Measurements from ENCODE around the gene OCA2.

The OCA2 gene

DNA sequence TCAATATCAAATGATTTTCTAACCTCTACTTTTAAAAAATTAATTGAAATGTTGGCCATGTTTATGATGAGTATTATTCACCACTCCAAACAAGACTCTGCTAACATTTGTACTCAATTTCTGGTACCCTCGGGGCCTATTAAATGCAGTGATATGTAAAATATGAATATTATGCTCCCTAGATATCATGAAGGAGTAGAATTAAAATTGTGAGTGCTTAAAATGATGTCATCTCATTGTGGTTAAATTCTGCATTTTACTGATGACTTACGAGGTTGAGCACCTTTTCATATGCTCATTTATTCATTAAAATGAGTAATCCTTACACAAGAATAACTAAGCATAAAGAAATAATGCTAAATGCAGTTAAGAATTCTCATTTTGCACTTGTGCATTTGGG is 159.9 kb downstream of the OCA2 start:
- DNase-seq (ENCODE audit: low read depth), result no peak

DNA sequence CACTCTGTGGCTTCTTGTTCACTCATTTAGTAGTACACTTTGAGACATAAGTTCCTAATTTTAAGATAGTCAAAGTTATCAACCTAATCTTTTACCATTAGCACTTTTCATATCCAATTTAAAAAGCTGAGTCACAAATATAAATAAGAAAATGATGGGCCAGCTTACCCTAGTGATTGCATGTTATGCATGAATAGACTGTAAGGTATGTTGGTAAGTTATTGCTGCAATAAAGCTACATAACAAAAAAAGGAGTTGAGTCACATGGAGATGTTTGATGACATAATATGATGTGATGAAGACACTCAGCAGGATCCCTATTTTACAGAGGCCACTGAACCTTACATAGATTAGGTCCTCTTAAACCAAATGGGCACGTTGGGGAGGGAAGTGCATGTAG is 161.3 kb downstream of the OCA2 start:
- DNase-seq (ENCODE audit: low read depth), result no peak

DNA sequence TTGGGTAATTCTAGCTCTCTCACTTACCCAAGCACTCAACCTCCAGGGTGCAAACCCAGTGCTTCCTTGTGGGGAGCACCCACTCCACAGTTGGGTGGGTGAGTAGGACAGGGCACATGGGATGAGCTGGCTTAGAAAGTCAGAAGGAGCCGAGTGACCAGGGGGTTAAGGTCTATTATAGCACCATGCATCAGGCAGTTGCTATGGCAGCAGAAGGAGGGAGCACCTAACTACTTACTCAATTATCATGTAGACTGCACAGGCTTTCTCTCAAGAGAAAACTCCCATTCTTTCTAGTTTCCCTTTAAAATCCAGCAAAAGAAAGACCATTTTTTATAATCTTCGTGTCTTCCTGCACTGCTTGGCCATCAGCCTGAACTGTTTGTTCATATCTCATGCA is 163.0 kb downstream of the OCA2 start:
- no peak for DNase-seq (ENCODE audit: low read depth)

DNA sequence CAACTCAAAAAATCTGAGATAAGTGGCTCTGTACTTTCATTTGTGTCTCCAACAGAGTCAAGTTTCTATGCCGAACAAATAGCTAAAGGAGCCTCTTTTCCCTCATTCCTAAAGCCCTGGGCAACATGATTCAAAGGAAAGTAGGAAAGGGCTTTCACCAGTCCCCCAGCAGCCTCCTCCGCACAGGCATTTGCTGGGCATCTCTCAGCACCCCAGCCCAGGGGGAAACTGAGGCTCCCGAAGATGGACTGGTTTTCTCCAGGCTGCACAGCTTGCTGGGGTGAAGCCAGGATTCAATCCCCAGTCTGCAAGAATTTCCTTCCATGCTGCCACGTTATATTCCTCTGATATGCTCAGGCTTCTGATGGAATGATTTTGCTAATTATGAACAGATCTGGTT is 163.8 kb downstream of the OCA2 start:
- no peak for DNase-seq (ENCODE audit: low read depth)

DNA sequence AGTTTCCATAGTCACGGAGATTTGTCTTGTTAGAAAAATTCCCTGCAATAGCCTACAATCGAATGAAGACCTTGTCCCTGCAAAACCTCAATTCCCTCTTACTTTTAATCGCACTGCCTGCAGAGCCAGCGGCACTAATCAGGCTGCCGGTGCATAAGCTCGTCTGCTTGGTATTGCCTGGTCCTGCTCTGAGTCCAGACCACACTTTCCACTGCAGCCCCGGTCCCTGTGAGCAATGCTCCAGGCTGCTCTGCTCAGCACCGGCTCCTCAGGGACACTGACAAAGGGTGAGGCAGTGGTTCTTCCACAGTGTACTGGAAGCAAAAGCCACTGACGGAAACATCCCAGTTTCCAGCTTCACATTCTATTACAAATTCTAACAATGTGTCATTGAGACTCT is 164.3 kb downstream of the OCA2 start:
- DNase-seq (ENCODE audit: low read depth), result no peak

DNA sequence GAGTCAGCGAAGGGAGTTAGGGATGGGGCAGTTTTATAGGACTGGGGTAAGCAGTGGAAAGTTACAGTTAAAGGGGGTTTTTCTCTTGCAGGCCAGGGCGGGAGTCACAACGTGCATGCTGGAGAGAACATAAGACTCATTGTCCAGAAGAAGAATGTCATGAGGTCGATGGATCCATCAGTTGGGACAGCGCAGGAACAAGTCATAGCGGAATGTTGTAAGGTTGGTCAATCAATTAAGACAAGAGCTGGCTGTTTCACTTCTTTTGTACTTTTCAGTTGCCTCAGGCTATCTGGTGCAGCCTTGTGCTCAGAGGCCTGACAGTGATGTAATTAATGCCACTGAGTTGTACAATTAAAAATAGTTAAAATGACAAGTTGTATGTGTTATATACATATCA is 165.6 kb downstream of the OCA2 start:
- no peak for DNase-seq (ENCODE audit: low read depth)

DNA sequence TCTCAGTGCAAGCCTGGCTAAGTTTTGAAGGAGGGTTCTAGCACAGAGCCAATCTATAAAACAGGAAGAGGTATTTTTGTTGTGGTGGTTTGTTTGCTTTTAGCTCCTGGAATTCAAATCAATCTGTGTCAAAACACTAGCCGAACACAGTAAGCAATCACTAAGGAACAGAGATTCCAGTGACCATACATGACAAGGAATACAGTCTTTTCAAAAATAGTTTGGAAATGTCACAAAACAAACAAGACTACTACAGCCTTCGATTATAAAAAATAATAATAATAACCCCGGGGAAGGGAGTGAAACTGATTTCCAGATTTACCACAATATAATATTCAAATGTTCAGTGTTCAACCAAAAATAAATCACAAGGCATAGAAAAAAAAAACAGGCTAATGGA is 166.5 kb downstream of the OCA2 start:
- DNase-seq (ENCODE audit: low read depth), result no peak

DNA sequence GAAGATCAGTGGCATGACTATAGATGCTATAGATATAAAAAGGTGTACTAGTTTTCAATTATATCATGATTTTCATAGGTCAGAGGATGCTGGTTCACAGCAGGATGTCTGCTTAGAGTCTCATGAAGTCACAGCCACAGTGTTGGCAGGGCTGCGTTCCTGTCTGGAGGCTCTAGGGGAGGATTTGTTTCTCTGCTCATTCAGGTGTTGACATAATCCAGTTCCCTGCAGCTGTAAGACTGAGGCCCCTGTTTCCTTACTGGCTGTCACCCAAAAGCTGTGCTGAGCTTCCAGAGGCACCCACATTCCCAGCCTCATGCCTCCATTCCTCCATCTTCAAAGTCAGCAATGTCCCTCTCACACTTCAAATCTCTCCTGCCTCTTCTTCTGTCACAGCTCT is 170.7 kb downstream of the OCA2 start:
- no peak for DNase-seq (ENCODE audit: low read depth)

DNA sequence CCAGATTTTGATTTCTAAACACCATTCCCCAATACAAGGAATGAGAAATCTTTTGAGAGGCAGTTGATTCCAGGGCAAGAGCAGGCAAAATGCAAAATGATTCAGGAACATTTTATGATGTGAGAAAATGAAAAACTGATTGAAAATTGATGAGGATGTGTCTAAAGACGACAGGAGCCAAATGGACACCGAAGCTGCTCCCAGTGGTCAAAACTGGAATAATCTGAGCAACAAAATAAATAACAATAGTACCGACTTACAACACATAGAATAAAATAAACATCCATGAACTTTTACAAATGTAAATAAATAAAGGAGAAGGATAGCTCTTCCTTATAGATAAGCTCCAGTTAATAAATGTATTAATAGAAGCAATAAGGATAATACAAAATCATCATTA is 186.8 kb downstream of the OCA2 start:
- no peak for DNase-seq (ENCODE audit: low read depth)

DNA sequence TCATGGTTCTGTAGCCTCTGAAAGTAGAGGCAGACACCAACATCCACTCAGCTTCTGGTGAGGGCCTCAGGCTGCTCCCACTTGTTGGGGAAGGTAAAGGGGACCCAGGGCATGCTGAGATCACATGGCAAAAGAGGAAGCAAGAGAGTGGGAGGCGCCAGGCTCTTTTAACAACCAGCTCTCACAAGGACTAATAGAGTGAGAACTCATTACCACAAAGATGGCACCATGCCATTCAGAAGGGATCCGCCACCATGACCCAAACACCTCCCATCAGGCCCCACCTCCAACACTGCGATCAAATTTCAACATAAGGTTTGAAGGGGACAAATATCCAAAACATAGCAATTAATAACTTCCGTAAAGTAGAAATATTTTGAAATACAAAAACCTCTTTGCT is 192.3 kb downstream of the OCA2 start:
- no peak for DNase-seq (ENCODE audit: low read depth)

DNA sequence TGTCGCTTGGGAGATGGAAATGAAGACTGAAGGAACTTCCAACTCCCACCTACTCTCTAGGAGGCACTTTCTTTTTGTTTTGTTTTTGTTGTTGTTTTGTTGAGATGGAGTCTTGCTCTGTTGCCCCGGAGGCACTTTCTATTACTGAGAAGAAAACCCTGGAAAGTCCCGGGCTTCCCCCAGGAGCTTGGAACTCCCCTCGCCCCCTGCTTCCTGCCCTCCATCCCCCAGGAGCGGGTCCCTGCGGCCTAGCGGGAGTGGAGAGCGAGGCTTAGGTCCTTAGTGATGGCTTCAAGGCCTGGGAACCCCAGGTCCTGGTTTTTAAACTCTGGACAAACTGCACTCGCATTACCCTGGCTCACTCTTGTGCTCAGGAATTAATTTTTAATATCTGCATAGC is 195.7 kb downstream of the OCA2 start:
- no peak for DNase-seq (ENCODE audit: low read depth)

DNA sequence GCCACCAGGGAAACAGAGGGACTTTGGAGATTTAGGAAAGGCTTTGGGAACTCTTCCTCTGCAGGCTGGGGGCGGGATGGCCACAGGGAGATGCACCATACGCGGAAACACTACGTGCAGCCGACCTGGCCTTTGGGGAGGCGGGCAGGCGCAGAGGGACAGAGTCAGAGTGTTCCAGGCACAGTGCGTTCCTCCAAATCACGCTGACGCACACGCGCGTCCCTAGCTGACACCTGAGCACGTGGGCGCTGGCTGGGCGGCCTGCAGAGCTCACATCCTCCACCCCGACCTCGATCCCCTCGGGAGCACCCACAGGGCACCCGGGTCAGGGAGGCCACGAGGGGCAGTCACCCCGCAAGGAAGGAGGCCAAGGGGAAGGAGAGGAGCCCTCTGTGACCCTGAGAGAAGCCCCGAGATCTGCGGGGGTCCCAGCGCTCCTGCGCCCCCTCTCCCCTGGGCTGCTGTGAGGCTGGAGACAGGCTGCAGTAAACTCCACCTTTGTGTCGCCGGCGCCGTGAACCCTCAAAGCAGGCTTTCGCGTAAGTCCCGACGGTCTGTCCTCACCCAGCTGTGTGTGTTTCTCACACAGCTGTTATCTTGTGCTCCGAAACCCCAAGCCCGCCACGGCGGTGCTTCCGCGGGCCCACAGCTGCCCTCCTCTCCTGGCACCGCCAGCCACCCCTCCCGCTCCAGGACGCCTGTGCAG is 196.3 kb downstream of the OCA2 start:
- DNase-seq (ENCODE audit: low read depth), result no peak

DNA sequence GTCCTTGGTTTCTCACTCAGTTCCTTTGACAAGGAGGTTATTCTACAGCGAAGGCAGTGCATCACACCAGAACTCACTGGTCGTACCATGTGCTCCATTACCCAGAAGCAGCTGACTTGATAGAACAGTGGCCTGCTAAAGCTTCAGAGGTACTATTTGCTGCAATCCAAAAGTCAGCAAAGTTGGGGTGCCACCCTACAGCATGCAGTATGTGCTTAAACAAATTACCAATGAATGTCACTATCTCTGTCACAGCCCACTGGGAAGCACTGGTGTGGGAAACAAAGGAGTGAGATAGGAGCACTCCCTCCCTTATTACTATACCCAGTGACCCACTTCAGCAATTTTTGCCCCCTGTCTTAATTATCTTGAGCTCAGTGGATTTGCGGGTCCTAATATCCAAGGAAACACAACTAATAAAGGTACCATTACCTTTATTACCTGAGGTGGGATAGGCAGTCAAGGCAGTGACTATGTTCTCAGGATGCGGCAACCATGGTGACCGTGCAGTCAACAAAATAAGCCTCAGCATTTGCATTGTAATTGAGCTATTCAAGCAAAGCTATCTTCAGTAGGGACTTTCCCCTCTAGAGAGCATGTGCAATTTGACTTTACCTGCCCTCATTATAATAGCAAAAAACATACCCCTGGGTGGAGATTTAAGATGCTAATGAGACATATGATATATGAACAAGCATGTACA is 199.4 kb downstream of the OCA2 start:
- DNase-seq (ENCODE audit: low read depth), result no peak

DNA sequence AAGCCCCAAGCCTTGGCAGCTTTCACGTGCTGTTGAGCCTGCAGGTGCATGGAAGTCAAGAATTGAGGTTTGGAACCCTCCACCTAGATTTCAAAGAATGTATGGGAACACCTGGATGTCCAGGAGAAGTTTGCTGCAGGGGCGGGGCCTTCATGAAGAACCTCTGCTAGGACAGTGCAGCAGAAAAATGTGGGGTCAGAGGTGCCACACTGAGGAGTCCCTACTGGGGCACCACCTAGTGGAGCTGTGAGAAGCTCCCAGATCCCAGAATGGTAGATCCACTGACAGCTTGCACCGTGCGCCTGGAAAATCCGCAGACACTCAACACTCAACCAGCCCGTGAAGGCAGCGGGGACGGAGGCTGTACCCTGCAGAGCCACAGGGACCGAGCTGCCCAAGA is 201.6 kb downstream of the OCA2 start:
- no peak for DNase-seq (ENCODE audit: low read depth)

DNA sequence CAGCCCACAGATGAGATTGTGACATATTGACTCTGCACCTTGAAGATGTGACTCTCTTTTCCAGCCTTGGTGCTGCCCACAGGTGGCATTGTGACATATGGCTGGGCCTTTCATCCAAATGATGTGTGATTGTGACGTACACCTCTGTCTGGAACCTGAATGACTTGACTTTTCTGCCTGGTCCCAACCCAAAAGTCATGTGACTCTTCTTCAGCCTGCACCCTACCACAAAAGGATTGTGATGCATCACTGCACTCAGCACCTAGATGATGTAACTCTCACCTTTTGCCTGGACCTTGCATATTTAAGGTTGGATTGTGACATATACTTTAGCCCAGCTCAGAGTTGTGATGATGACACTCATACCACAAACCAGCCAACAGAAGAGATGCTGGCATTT is 204.5 kb downstream of the OCA2 start:
- no peak for DNase-seq (ENCODE audit: low read depth)

DNA sequence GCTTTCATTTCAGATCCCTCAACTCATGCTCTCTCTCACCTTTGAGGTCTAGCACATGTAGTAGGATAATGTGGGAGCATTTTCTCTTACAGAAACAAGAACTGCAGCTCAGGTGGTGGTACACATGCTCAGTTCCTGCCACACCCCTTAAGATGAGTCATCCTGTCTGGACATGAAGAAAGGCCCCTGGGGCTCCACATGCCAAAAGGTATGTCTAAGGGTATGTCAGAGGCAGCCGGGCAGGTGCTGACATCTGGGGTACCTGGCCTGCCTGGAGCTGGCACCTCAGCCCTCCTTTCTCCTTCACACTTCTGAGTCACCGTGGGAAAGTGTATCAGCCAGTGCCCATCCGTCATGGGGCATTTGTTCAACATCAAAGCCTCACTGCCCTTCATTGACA is 209.9 kb downstream of the OCA2 start:
- DNase-seq (ENCODE audit: low read depth), result no peak

DNA sequence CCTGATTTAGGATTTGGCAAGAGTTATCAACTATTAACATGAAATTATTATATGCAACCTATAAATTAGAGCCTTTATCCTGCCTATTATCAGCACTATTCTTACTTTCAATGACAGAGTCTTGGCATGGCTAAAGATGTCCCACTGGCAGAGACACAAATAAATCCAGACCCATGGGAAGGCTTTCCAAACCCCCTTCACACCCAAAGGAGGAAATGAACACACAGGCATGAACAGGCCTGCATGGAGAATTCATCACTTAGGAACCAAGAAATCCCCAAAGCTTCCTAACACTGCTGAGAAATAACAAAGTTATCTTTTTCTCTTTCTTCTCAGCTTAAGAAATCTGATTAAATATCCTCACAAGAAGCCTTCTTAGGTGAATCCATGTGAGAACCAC is 213.9 kb downstream of the OCA2 start:
- DNase-seq (ENCODE audit: low read depth), result no peak

DNA sequence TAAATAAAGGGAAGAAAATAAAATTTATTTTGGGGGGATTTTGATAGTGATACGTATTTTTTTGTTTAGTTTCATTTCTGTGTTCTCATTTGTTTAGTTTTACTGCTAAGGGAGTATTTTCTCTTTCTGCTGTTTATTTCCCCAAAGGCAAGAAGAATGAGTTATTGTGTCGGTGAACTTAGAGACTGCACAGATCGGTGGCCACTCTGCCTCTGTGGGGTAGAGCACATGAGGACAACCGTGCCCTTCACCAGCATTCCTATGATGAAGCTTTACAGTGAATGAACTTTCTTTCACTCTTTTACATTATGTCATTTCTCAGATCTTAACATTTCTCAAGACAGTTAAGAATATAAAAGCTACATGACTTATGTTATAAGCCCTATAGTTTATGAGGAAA is 214.4 kb downstream of the OCA2 start:
- DNase-seq (ENCODE audit: low read depth), result no peak

DNA sequence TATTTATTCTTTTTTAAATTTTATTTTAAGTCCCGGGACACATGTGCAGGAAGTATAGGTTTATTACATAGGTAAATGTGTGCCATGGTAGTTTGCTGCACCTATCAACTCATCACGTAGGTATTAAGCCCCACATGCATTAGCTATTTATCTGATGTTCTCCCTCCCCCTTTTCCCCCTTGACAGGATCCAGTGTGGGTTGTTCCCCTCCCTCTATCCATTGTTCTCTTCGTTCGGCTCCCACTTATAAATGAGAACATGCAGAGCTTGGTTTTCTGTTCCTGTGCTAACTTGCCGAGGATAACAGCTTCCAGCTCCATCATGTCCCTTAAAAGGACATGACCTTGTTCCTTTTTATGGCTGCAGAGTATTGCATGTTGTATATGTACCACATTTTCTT is 220.3 kb downstream of the OCA2 start:
- DNase-seq (ENCODE audit: low read depth), result no peak

DNA sequence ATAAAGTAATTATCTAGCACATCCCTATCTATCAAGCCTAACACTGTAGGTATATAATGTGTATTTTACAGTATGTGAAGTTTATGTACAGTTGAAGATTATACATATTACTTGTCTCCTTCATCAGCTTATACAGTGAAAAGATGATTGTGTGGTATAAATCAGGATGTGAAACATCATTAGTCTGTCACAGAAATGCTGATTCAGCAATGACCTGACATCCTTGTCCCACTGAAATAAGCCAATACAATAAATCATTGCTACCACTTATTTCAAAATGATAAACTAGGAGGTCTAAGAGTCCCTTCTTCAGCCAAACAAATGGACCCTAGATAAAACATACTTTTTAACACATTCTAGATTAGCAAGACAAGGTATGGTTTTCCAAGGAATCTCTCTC is 225.3 kb downstream of the OCA2 start:
- DNase-seq (ENCODE audit: low read depth), result no peak

DNA sequence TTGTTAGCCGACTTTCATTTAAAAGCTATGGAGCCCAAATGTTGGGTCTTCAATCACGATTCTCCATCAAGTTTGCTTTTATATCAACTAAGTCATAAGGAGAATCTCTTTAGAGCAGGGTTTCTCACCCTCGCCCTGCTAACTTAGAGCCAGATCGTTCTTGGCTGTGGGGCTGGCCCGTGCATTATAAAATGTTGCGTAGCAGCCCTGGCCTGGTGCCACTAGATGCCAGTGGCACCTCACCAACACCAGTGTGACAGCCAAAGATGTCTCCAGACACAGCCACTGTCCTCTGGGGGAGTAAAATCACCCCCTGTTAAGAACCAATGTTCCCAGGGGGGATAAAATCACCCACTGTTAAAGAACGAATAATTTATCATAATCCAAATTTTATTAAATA is 226.1 kb downstream of the OCA2 start:
- no peak for DNase-seq (ENCODE audit: low read depth)

DNA sequence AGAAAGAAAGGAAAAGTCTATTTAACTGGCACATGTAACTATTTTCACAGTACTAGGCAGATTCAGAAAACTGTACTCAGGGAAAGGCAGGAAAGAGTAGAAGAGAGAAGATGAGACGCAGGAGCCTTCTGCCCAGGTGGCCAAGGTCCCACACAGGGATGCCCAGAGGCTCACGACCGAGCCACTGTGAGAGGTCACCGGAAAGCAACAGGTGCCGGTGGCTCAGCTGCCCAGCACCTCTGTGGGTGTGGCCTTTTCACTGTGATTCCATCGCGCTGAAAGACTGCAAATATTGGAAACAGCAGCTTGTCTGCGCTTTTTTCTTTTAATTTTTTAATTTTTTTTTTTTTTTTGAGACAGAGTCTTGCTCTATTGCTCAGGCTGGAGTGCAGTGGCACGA is 226.8 kb downstream of the OCA2 start:
- no peak for DNase-seq (ENCODE audit: low read depth)

DNA sequence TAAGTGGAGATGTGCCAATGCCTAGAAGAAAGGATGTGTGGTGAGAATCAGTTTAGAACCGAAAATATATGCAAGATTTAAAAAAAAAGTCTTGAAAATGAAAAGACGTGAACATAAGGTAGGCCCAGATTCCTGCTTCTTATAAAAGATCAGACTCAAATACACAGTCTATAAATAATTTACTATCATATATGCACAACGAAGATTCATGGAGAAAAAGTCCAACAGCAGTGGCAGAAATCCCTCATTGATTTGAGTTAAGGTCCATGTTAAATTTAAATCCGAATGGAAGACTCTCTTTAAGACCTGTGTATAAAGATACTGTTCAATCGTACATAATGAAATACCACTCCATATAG is 227.2 kb downstream of the OCA2 start:
- no peak for DNase-seq (ENCODE audit: low read depth)
